GM18505 (cell line): ENCODE data around the gene MECR.
A peak's percentile ranks its signal among the peaks of the same experiment; 100 is the strongest.

Source experiments
- ATAC-seq: cut with Tn5 transposase; IDR thresholded peaks from one replicate; pipeline ENCODE4 v1.9.1; 2021; ENCODE audit not compliant: unreplicated experiment
- POLR2A ChIP-seq: IDR thresholded peaks from 4 replicates; pipeline ENCODE4 v1.6.1; 2011; ENCODE audit warnings: borderline replicate concordance; ENCODE audit not compliant: insufficient read depth, insufficient read length; ENCODE audit errors: extremely low read depth

MECR gene

DNA sequence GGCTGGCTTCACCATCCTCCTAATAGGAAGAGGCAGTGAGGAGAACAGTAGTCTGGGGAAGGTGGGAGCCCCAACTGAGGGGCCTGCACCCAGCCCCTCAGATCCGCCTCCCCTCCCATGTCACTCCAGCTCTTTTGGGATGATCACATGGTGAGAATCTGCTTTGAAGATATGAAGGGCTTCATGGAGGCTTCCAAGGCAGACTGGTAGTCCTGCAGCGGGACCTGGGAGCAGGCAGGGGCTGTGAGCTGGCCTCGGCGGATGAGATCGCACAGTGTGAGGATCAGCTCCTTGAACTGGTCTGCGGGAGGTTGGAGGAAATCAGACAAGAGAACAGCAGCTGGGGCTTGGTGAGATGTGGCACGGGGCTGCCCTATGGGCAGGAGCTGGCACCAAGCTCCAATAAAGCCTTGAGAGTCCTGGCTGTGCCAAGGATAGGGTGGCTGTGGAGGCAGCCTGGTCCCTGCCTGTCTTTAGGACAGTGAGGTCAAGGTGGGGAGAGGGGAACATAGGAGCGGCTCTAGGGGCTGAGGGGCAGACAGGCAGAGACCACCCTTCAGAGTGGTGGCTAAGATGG, 36.8 kb downstream of the MECR start:
- TF ChIP-seq POLR2A, result no peak
- ATAC-seq, result no peak

DNA sequence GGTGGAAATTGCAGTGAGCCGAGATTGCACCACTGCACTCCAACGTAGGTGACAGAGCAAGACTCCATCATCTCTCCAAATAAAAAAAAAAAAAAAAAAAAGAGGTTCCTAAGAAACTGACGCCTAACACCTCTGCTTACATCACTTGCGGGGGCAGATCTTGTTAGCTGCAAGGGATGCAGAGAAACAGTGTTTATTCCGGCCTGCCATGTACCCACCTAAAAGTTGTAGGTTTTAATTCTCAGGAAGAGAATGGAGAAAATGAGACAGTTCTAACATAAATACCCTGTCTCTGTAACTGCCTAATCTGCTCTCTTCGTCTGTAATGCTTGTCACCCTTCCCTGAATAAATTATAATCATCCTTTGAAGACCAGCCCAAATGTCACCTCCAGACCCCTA, 40.0 kb downstream of the MECR start:
- TF ChIP-seq POLR2A, result no peak
- ATAC-seq, result no peak

DNA sequence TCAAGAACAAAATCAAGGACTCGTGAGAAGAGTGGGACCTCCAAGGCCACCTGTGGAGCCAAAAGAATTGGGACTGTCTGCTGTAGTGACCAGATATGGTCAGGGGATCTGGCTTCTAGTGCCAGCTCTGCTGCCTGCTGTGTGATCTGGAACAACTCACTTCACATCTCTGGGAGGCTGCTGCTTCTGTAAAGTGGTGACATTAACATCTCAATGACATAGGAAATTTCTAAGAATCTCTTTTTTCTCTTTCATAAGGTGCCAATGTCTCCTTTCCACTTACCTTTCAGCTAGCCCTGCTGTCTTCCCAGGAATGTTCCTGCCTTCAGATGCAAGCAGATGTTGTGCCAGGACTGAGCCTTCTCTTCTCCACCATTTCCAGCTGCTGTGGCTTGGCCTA, 44.0 kb downstream of the MECR start:
- ATAC-seq, result no peak
- TF ChIP-seq POLR2A, result no peak

DNA sequence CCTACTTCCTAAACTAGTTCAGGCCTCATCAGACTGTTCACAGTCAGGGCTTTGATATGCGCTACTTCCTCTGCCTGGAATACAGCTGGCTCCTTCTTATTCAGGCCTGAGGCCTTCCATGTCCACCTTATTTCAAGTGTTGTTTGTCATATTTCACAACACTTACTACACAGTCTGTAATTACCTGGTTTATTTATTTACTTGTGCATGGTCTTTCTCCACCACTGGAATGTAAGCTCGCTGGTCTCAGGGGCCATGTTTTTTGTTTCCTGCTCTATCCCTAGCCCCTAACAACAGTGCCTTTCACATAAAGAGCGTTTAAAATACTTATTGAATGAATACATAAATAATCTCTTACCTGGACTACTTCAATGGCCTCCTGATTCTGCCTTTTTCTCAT, 44.5 kb downstream of the MECR start:
- ATAC-seq, result no peak
- TF ChIP-seq POLR2A, result no peak

GRCh38 chr1:29183287-29183686, 47.4 kb downstream of the MECR start:
- no peak for TF ChIP-seq POLR2A
- no peak for ATAC-seq

DNA sequence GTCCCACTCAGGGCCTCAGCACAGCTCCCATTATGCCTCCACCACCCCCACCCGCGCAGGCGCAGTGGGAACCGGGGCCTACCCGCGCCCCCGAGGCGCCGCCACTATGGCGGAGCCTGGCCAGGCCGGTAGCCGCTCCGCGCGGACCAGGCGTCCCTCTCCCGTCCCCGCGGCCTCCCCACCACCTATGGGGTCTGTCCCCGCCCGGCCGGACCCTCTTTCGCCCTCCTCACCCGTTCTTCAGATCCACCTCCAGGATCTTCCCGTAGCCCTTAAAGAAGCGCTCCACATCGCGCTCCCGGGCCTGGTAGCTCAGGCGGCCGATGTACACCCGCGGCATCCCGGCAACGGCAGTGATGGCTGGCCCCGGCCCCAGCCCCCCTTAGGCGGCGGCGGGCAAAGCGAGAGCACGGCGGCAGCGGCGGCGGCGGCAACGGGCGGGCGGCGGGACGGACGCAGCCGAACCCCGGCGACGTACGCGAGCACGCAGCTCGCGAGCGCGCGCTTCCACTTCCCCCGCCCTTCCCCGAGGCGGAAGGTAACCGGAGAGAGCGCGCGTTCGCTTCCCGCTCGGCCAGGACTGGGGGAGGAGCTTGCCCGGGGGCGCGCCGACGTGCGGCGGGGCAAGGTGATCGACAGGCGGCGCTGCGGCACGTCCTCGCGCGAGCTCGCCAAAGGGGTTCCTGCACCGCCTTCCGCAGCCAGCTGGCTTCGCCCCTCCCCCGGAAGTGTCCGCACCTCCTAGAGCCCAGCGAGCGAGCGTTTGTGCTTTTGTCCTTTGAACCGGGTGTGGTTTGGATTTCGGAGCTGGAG, 49.1 kb downstream of the MECR start, which contains the start of gene SRSF4:
TSS of gene SRSF4 (minus strand) at position 488 of the 813 bp plus-strand sequence. CDS start at position 340, 148 bp downstream.
- ATAC-seq, result peak; percentile 88
- peak; percentile 84 for TF ChIP-seq POLR2A

- no peak for TF ChIP-seq POLR2A
- ATAC-seq, result peak; percentile 7
Observed at GRCh38 chr1:29180497-29181412, 50.0 kb downstream of the MECR start.

DNA sequence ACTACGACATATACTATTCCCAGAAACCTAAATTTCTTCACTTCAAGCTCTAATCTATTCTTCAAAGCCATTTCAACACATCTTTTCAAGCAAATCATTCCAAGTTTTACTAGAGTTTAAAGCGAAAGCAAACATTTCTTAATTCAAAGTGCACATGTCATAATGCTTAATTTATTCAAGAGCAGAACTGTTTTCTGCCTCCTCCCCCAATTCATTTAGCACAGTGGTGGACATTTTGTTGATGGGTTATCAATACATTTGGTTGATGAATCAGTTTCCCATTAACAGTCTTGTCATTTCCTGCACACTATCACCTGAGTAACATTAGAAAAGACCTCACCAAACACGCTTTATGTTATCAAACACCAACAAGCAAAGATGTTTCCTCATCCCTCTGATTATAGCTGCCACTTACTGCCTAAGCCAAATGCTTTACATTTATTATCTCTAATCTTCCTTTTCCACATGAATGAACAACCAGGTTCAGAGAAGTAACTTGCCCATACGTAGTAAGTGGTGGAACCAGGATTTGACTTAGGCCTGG, 51.0 kb downstream of the MECR start:
- no peak for TF ChIP-seq POLR2A
- ATAC-seq, result no peak

DNA sequence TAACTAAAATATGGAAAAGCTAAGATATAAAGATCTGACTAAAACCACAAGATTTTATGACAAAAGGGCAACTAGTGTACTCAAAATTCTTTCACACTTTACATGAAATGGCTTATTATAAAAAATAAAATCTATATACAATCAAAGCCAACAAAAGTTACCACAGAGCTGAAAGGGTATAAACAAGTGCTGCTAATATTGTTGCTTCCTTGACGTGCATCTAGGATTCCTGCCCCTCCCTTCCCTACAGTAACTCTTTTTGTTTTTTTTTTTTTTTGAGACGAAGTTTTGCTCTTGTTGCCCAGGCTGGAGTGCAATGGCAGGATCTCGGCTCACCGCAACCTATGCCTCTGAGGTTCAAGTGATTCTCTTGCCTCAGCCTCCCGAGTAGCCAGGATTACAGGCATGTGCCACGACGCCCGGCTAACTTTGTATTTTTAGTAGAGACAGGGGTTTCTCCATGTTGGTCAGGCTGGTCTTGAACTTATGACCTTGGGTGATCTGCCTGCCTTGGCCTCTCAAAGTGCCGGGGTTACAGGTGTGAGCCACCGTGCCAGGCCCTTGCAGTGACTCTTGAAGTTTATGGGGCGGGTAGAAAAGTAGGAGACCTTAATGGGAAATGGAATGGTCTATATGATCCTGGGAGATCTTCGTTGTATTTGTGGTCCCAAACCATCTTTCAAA, 53.6 kb downstream of the MECR start:
- TF ChIP-seq POLR2A, result no peak
- no peak for ATAC-seq

DNA sequence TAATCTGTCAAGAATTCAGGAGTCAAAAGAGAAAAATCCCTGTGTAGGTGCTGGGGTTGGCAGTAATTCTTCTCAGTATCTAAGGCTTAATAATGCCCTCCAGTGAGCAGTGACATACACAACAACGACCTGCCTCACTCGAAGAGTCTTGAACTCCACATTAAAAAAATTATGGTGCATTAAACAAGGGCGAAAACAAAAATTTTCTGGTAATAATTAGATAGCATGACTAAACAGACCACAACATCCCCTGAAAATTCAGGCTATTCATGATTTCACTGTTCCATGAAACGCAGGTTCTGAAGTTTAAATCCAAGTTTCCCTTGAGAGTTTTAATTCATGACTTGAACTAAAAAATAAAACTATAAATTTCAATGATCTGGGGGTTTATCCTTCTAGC, 54.2 kb downstream of the MECR start:
- TF ChIP-seq POLR2A, result no peak
- ATAC-seq, result no peak

DNA sequence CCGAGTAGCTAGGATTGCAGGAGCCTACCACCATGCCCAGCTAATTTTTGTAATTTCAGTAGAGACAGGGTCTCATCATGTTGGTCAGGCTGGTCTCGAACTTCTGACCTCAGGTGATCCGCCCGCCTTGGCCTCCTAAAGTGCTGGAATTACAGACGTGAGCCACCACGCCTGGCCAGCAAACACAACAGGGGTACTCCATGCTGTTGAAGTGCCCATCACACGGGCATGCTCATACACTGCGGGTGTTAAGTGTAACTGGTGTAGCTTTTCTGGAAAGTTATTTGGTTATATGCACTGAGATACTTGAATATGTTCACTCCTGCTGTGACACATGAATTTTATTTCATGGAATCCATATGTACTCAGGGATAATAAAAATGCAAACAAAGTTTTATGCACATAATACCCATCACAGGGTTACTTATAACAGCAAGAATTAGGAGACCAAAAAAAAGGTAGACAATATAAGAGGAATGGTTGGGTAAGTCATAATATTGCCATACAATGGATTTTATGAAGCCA, 58.3 kb downstream of the MECR start:
- TF ChIP-seq POLR2A, result no peak
- no peak for ATAC-seq

- no peak for ATAC-seq
- no peak for TF ChIP-seq POLR2A
Observed at GRCh38 chr1:29171521-29171920, 59.2 kb downstream of the MECR start.
